Heart left ventricle (tissue), 16 donors: Measurements from ENCODE around the gene CSNK1E. TPM values are rescaled to one million over a fixed set of nuclear protein-coding genes. Genes with fewer than 3 reads are reported as not detected.

Experiments
- ATAC-seq, 4 donors: fragments of 200-7000 bp; cut with Tn5 transposase; one replicate each; pipeline ENCODE4 v1.9.1; 2020 to 2022; ENCODE audit warnings: moderate library complexity in 4 of 4, mild to moderate bottlenecking in 3 of 4, moderate number of reproducible peaks in 1 of 4
- DNase-seq, 5 donors: peaks; one replicate each; pipeline ENCODE4 v3.0.0-alpha.2; 2020
- H3K27ac ChIP-seq, 12 donors: fragments of 200-600 bp; sonication (generic) in 4 of 12; one replicate each; pipeline versions ENCODE4 v1.5.0 to v1.8.0; 2016 to 2022; ENCODE audit warnings: mild to moderate bottlenecking in 2 of 12
- H3K27me3 ChIP-seq, 9 donors: fragments of 200-600 bp; sonication (generic) in 2 of 9; one replicate each; pipeline versions ENCODE4 v1.5.1 to v1.8.0; 2016 to 2022; ENCODE audit warnings: mild to moderate bottlenecking in 3 of 9
- H3K36me3 ChIP-seq, 9 donors: fragments of 200-600 bp; sonication (generic) in 2 of 9; one replicate each; pipeline versions ENCODE4 v1.5.0 to v1.8.0; 2018 to 2022; ENCODE audit warnings: mild to moderate bottlenecking in 2 of 9
- H3K4me1 ChIP-seq, 12 donors: fragments of 200-600 bp; sonication (generic) in 4 of 12; one replicate each; pipeline versions ENCODE4 v1.5.0 to v1.8.0; 2016 to 2022; ENCODE audit warnings: mild to moderate bottlenecking in 3 of 12
- H3K4me3 ChIP-seq, 12 donors: fragments of 200-600 bp; sonication (generic) in 4 of 12; one replicate each; pipeline versions ENCODE4 v1.5.0 to v1.8.0; 2017 to 2022; ENCODE audit warnings: mild to moderate bottlenecking in 9 of 12, moderate library complexity in 4 of 12
- H3K9me3 ChIP-seq, 12 donors: fragments of 200-600 bp; sonication (generic) in 4 of 12; one replicate each; pipeline versions ENCODE4 v1.5.0 to v1.8.0; 2016 to 2022; ENCODE audit warnings: mild to moderate bottlenecking in 1 of 12
- POLR2A ChIP-seq, 2 donors: fragments of 450-650 bp; IDR thresholded peaks; one replicate each; pipeline ENCODE4 v1.6.1; 2017; ENCODE audit warnings: antibody characterized with exemption in 2 of 2, mild to moderate bottlenecking in 2 of 2, moderate library complexity in 2 of 2
- WGBS, 4 donors: extraction: QIAGEN DNeasy Blood & Tissue Kit in 2 of 4; methylation state at CpG; one replicate each; pipeline versions ENCODE4 v1.1.5 to v1.1.7; 2013 to 2018; 5-methylcytosine and 5-hydroxymethylcytosine counted together
- intact Hi-C, 10 donors: fragments of 100-400 bp; cut with DNase I; formaldehyde crosslinking; loops; one replicate each; pipeline versions ENCODE4 v1.11.1 to v1.14.2; 2022
- polyA plus RNA-seq, 2 donors: library from polyadenylated mRNA; stranded (reverse); fragments of 200-250 nt; gene quantifications; one replicate each; pipeline ENCODE4 v1.2.3, GENCODE V29; 2013
- total RNA-seq, 9 donors: library from RNA; depleted of rRNA in 2 of 9; stranded (reverse); fragments of >200 nt in 2 of 9; fragmentation: NEBNext Ultra II Directional in 3 of 9; extraction: Animal tissue kit (Norgen Biotek cat#: 25700) in 3 of 9; gene quantifications; one replicate each; pipeline versions ENCODE4 v1.1.0 to v1.2.4, GENCODE V29; 2016 to 2023
- TF ChIP-seq, protein P1 (sequence below), 12 donors: fragments of 200-600 bp; sonication (generic) in 4 of 12; IDR thresholded peaks; one replicate each; pipeline versions ENCODE4 v1.5.0 to v1.8.0; 2018 to 2022; ENCODE audit warnings: antibody characterized with exemption in 12 of 12, mild to moderate bottlenecking in 5 of 12
- donor health status: ischemic (EF 13 %, LVEDD 7.1; RV severe dilation, severe dysfunction).
- donor health status: healthy with polysubstance abuse.
- donor health status: DM: no; HTN: yes; CAD: no.
- donor health status: DM: no; HTN: no; CAD: no.
- donor health status: ischemic (EF 25% LVEDD 6.9; RV normal size, moderate dysfunction).
- donor health status: ischemic (EF 25% LVEDD 5.7; RV mildly dilated, moderate dysfunction).
- donor health status: healthy.
- donor health status: DM: yes; HTN: yes; CAD: no.
- donor health status: ischemic (EF 35%, LVEDD 5.7; RV mildly dilated, moderate dysfunction).
- donor health status: nonischemic (EF 11% LVEDD 7.7; RV severe dilation, severe dysfunction).
- donor health status: DM: yes; HTN: yes; CAD: no.
- donor health status: PGD.
- donor health status: ischemic (EF 29% LVEDD 5.4; RV normal size, mild dysfunction).
- donor health status: nonischemic (EF 23%, LVEDD 6.1; RV moderate dilation, normal function).

Gene CSNK1E
- total and polyA plus RNA-seq, 11 donors: 59.7 to 125 (median 72.6) TPM

DNA sequence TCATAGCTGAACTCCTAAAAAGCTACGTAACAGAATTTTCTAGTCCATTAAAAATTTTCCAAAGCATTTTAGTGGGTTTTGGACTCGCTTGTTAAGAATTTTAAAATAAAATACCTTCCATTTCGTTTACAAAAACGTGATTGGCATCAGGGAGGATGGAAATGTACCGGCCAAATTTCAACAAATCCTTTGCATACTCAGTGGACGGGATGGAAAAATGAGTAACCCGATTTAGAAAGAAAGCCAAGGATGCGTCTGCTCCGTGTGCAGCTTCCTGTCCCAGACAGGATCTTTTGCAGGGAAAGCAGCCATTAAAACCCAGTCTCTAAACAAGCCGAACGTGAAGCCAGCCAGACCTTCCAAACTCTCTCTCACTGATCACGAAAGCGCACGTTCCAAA, 60.1 kb downstream of the CSNK1E start:
- intact Hi-C loops: no loop called here
- peak overlapping the region; percentile 47 to 91 (median 78) for H3K27ac ChIP-seq
- TF ChIP-seq, protein P1, sequence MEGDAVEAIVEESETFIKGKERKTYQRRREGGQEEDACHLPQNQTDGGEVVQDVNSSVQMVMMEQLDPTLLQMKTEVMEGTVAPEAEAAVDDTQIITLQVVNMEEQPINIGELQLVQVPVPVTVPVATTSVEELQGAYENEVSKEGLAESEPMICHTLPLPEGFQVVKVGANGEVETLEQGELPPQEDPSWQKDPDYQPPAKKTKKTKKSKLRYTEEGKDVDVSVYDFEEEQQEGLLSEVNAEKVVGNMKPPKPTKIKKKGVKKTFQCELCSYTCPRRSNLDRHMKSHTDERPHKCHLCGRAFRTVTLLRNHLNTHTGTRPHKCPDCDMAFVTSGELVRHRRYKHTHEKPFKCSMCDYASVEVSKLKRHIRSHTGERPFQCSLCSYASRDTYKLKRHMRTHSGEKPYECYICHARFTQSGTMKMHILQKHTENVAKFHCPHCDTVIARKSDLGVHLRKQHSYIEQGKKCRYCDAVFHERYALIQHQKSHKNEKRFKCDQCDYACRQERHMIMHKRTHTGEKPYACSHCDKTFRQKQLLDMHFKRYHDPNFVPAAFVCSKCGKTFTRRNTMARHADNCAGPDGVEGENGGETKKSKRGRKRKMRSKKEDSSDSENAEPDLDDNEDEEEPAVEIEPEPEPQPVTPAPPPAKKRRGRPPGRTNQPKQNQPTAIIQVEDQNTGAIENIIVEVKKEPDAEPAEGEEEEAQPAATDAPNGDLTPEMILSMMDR (IDR thresholded peaks at IDR 0.05): no peak
- TF ChIP-seq POLR2A (IDR thresholded peaks at IDR 0.05): no peak
- peak overlapping the region in 6 of 12 donors; percentile 4 to 24 (median 15) for H3K4me3 ChIP-seq
- peaks cover 17 to 89% (median 64%) of the 10 kb centered on the region in 12 donors for H3K4me1 ChIP-seq
- DNase-seq: no peak
- peak in 2 of 4 donors; percentile 37 to 38 for ATAC-seq
- WGBS, 4 donors: 35 to 52% (median 38%) methylated on average over 14 of the region's 14 CpGs
- H3K27me3 ChIP-seq: no peaks in the 10 kb centered on the region
- no peaks in the 10 kb centered on the region for H3K36me3 ChIP-seq
- H3K9me3 ChIP-seq: no peaks in the 10 kb centered on the region

DNA sequence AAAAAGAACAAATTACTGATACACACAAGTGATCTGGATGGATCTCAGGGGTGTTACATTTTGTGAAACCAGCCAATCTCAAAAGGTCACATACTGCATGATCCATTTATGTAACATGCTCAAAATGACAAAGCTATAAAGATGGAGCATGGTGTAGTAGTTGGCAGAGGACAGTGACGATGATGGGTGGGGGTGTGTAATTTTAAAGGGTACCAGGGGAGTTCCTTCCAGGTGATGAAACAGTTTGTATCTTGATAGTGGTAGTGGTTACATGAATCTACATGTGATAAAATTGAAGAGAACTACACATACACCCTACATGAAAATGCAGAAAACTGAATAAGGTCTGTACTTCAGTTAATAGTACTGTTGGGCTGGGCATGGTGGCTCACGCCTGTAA, 61.5 kb downstream of the CSNK1E start:
- ATAC-seq: no peak
- Histone ChIP-seq H3K27me3 (no peaks in the 10 kb centered on the region), H3K27ac (peak overlapping the region in 8 of 12 donors; percentile 28 to 91 (median 84)), H3K36me3 (no peaks in the 10 kb centered on the region), H3K4me1 (peaks cover 14 to 88% (median 63%) of the 10 kb centered on the region in 12 donors), H3K9me3 (no peaks in the 10 kb centered on the region), H3K4me3 (no peak overlapping the region)
- TF ChIP-seq POLR2A (IDR thresholded peaks at IDR 0.05): no peak
- TF ChIP-seq, protein P1 (IDR thresholded peaks at IDR 0.05): no peak
- DNase-seq: no peak
- intact Hi-C loops: no loop called here
- 91 to 96% (median 94%) methylated on average over 2 of the region's 2 CpGs for WGBS, 4 donors

DNA sequence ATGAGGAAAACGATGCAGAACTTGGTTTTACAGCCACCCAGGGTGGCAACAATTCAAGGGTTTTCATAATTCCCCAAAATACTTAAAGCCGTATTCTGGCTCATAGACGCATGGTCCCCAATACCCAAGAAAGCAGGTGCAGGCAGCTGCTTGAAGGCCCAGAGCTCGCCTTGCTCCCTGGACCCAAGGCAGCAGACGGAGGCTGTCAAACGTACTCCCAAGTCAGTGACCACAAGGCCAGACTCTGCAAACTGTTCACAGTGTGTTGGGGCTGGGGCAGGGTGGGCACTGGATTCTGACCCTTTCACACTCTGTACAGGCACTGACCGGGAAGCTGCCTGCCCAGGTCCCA, 65.9 kb downstream of the CSNK1E start:
- TF ChIP-seq POLR2A (IDR thresholded peaks at IDR 0.05): no peak
- TF ChIP-seq, protein P1 (IDR thresholded peaks at IDR 0.05): no peak
- Histone ChIP-seq H3K27me3 (no peaks in the 10 kb centered on the region), H3K27ac (peak overlapping the region in 2 of 12 donors; percentile 3 to 31), H3K4me3 (no peak overlapping the region), H3K36me3 (peaks cover 0 to 18% (median 14%) of the 10 kb centered on the region in 9 donors), H3K4me1 (peaks cover 1 to 71% (median 41%) of the 10 kb centered on the region in 12 donors), H3K9me3 (peaks cover 0 to 7% (median 0%) of the 10 kb centered on the region in 12 donors)
- DNase-seq (peak in 1 of 5 donors; percentile 74), ATAC-seq (peak in 2 of 4 donors; percentile 7 to 16)
- 83 to 88% (median 85%) methylated on average over 7 of the region's 7 CpGs for WGBS, 4 donors
- intact Hi-C loops: no loop called here

DNA sequence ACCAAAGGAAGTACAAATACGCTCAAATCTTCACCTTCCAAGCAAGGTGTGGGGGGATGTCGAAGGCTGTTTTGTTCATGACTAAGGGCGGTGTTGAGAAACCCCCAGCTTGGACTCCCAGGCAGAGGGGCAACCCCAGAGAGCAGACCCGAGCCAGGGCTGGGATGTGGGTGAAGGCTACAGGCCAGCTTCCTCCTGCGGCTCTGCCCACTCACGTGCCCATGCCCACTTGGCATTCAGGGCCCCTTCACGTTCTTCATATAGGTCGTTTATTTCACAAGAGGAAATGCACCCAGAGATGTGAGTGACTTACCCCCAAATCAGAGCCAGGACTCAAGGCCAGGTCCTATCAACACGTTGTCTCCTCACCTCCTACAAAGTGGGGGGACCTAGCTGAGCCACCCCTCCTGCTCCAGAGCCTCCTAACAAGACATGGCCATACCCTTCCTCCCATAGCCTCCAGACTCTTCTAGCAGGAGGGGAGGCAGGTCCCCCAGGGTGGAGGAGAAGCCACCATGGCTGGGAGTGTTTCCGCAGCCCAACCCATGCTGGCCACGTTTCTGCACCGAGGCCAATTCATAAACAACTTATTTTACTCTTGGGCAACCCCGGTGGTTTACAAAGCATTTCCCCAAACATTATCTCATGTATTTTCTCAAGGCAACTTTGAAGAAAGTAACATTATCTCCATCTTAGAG, 66.4 kb downstream of the CSNK1E start:
- TF ChIP-seq POLR2A (IDR thresholded peaks at IDR 0.05): no peak
- TF ChIP-seq, protein P1 (IDR thresholded peaks at IDR 0.05): no peak
- Histone ChIP-seq H3K4me3 (no peak overlapping the region), H3K4me1 (peaks cover 0 to 74% (median 41%) of the 10 kb centered on the region in 12 donors), H3K27me3 (no peaks in the 10 kb centered on the region), H3K9me3 (peaks cover 0 to 7% (median 0%) of the 10 kb centered on the region in 12 donors), H3K36me3 (peaks cover 0 to 23% (median 19%) of the 10 kb centered on the region in 9 donors), H3K27ac (peak overlapping the region in 3 of 12 donors; percentile 12 to 52 (median 31))
- 72 to 76% (median 74%) methylated on average over 13 of the region's 13 CpGs for WGBS, 4 donors
- DNase-seq: no peak
- intact Hi-C loops: no loop called here
- no peak for ATAC-seq
